Mesenchymal stem cell (in vitro differentiated cells and primary cell): Measurements from ENCODE around the gene OR5B17.

Experiments
- DNase-seq: peaks from one replicate; pipeline ENCODE4 v3.0.0-alpha.2; 2013
- H2AFZ ChIP-seq: one replicate; pipeline ENCODE4 v1.6.1; 2013; ENCODE audit warnings: low read depth, mild to moderate bottlenecking, control low read depth, inconsistent platforms, low read length, moderate library complexity
- H2AK5ac ChIP-seq: 2 replicates; pipeline ENCODE4 v1.6.1; 2013; ENCODE audit warnings: low read length, moderate library complexity, mild to moderate bottlenecking, inconsistent platforms; ENCODE audit not compliant: severe bottlenecking
- H2BK120ac ChIP-seq: one replicate; pipeline ENCODE4 v1.6.1; 2013; ENCODE audit warnings: low read depth, mild to moderate bottlenecking, inconsistent platforms, low read length, moderate library complexity
- H2BK12ac ChIP-seq, 2 experiments: one replicate each; pipeline ENCODE4 v1.6.1; 2013; ENCODE audit warnings: inconsistent platforms in 2 of 2, low read length in 2 of 2, mild to moderate bottlenecking in 2 of 2, moderate library complexity in 2 of 2, control low read depth in 1 of 2
- H2BK15ac ChIP-seq: one replicate; pipeline ENCODE4 v1.6.1; 2013; ENCODE audit warnings: mild to moderate bottlenecking, low read depth, inconsistent platforms; ENCODE audit not compliant: poor library complexity, severe bottlenecking
- H2BK5ac ChIP-seq: 2 replicates; pipeline ENCODE4 v1.6.1; 2013; ENCODE audit warnings: low read depth, mild to moderate bottlenecking, low read length, control low read depth, inconsistent platforms; ENCODE audit not compliant: poor library complexity, severe bottlenecking
- H3K14ac ChIP-seq, 2 experiments: one replicate each; pipeline ENCODE4 v1.6.1; 2013; ENCODE audit warnings: inconsistent platforms in 2 of 2, low read length in 2 of 2, control low read depth in 1 of 2, mild to moderate bottlenecking in 1 of 2, moderate library complexity in 1 of 2
- H3K18ac ChIP-seq, 2 experiments: one replicate each; pipeline ENCODE4 v1.6.1; 2013; ENCODE audit warnings: inconsistent platforms in 2 of 2, low read length in 2 of 2, control low read depth in 1 of 2, low read depth in 1 of 2, mild to moderate bottlenecking in 1 of 2
- H3K23ac ChIP-seq, 2 experiments: one replicate each; pipeline ENCODE4 v1.6.1; 2013; ENCODE audit warnings: inconsistent platforms in 2 of 2, low read length in 2 of 2, mild to moderate bottlenecking in 2 of 2, moderate library complexity in 2 of 2, control low read depth in 1 of 2
- H3K27ac ChIP-seq: 2 replicates; pipeline ENCODE4 v1.5.1; 2013; ENCODE audit warnings: mild to moderate bottlenecking, moderate library complexity, low read length, control low read depth, inconsistent platforms; ENCODE audit not compliant: poor library complexity, severe bottlenecking
- H3K27me3 ChIP-seq, 2 experiments: 2 replicates each; pipeline versions ENCODE4 v1.6.1 to v1.7.0; 2013; ENCODE audit warnings: low read length in 2 of 2, mild to moderate bottlenecking in 2 of 2, moderate library complexity in 2 of 2, control low read depth in 1 of 2, inconsistent platforms in 1 of 2; ENCODE audit not compliant: control insufficient read depth in 1 of 2, insufficient read depth in 1 of 2
- H3K36me3 ChIP-seq, 2 experiments: 2 replicates each; pipeline versions ENCODE4 v1.6.1 to v1.7.0; 2013; ENCODE audit warnings: low read length in 2 of 2, control low read depth in 1 of 2, inconsistent platforms in 1 of 2, low read depth in 1 of 2, mild to moderate bottlenecking in 1 of 2; ENCODE audit not compliant: insufficient read depth in 2 of 2, control insufficient read depth in 1 of 2
- H3K4ac ChIP-seq, 2 experiments: one replicate each; pipeline ENCODE4 v1.6.1; 2013; ENCODE audit warnings: inconsistent platforms in 2 of 2, low read length in 2 of 2, mild to moderate bottlenecking in 2 of 2, moderate library complexity in 2 of 2, control low read depth in 1 of 2, low read depth in 1 of 2
- H3K4me1 ChIP-seq: 2 replicates; pipeline ENCODE4 v1.6.1; 2013; ENCODE audit warnings: low read depth, low read length, control low read depth; ENCODE audit not compliant: control insufficient read depth, insufficient read depth
- H3K4me2 ChIP-seq: 2 replicates; pipeline ENCODE4 v1.6.1; 2013; ENCODE audit warnings: low read length, mild to moderate bottlenecking, inconsistent platforms; ENCODE audit not compliant: poor library complexity, severe bottlenecking
- H3K4me3 ChIP-seq, 2 experiments: 2 replicates each; pipeline versions ENCODE4 v1.5.1 to v1.7.0; 2013; ENCODE audit warnings: low read length in 2 of 2, mild to moderate bottlenecking in 2 of 2, control low read depth in 1 of 2, low read depth in 1 of 2; ENCODE audit not compliant: insufficient read depth in 1 of 2
- H3K79me1 ChIP-seq: replicated peaks from 2 replicates; pipeline ENCODE4 v1.6.1; 2013; ENCODE audit warnings: mild to moderate bottlenecking, control low read depth, low read length, inconsistent platforms; ENCODE audit not compliant: poor library complexity, severe bottlenecking
- H3K9ac ChIP-seq: 2 replicates; pipeline ENCODE4 v1.7.0; 2013; ENCODE audit warnings: mild to moderate bottlenecking, low read length, moderate library complexity
- H3K9me3 ChIP-seq: 2 replicates; pipeline ENCODE4 v1.7.0; 2013; ENCODE audit warnings: mild to moderate bottlenecking, low read length; ENCODE audit not compliant: control insufficient read depth
- H4K8ac ChIP-seq: one replicate; pipeline ENCODE4 v1.6.1; 2013; ENCODE audit warnings: inconsistent platforms, mild to moderate bottlenecking, low read length, moderate library complexity
- H4K91ac ChIP-seq: one replicate; pipeline ENCODE4 v1.6.1; 2013; ENCODE audit warnings: mild to moderate bottlenecking, low read length, inconsistent platforms
- WGBS: methylation state at CpG from one replicate; pipeline ENCODE4 v1.1.7; 2013; ENCODE audit warnings: mixed read lengths; 5-methylcytosine and 5-hydroxymethylcytosine counted together

The OR5B17 gene

GRCh38 chr11:58318532-58318931 is 40.3 kb downstream of the OR5B17 start:
- Histone ChIP-seq H3K9ac (no peak overlapping the region), H3K36me3 (no peaks in the 10 kb centered on the region), H2AFZ (no peak overlapping the region), H3K27ac (no peak overlapping the region), H2BK15ac (no peak overlapping the region), H3K4me1 (no peaks in the 10 kb centered on the region), H3K27me3 (no peaks in the 10 kb centered on the region), H3K4me2 (no peak overlapping the region), H3K79me1 (no peaks in the 10 kb centered on the region), H3K18ac (no peak overlapping the region), H2BK12ac (no peak overlapping the region), H4K8ac (no peak overlapping the region), H4K91ac (no peak overlapping the region), H3K23ac (no peak overlapping the region), H3K4me3 (no peak overlapping the region), H3K4ac (no peak overlapping the region), H2AK5ac (no peak overlapping the region), H3K9me3 (no peaks in the 10 kb centered on the region), H2BK5ac (no peak overlapping the region), H2BK120ac (no peak overlapping the region), H3K14ac (no peak overlapping the region)
- no peak for DNase-seq
- WGBS = 35% methylated on average over 3 of the region's 3 CpGs

DNA sequence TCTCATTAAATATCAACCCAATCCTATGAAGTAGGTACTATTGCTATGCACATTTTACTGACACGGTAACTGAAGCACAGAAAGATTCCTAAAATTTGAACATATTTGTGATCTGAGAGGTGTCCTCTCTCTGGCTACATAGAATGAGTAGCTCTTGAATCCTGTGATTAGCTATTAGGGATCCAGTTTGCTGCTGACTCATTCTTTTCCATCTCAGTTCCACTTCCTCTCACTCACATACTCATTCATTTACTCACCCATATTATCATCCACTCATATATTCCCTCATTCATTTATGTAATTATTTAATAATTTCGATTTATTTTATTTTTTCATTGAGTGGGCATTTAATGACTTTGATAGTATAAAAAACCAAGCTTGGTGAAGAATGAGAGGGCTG is 42.7 kb downstream of the OR5B17 start:
- Histone ChIP-seq H4K91ac (no peak overlapping the region), H3K4me3 (no peak overlapping the region), H3K4me2 (no peak overlapping the region), H3K4me1 (no peaks in the 10 kb centered on the region), H3K36me3 (no peaks in the 10 kb centered on the region), H2BK120ac (no peak overlapping the region), H2AFZ (no peak overlapping the region), H3K27me3 (no peaks in the 10 kb centered on the region), H2BK5ac (no peak overlapping the region), H3K27ac (no peak overlapping the region), H2BK12ac (no peak overlapping the region), H3K4ac (no peak overlapping the region), H3K18ac (no peak overlapping the region), H2BK15ac (no peak overlapping the region), H4K8ac (no peak overlapping the region), H2AK5ac (no peak overlapping the region), H3K9me3 (no peaks in the 10 kb centered on the region), H3K9ac (no peak overlapping the region), H3K14ac (no peak overlapping the region), H3K79me1 (no peaks in the 10 kb centered on the region), H3K23ac (no peak overlapping the region)
- WGBS = 85% methylated on average over 1 of the region's 2 CpGs
- DNase-seq = peak; percentile 8
